Measurements from ENCODE around the gene RRM2.

RRM2 gene

GRCh38 chr2:10122500-10123280 is at the start of gene RRM2:
Gene RRM2, plus strand, starts transcription at chr2:10122739. Its CDS starts 60 bp downstream, at chr2:10122799.
- peak; percentile 98 for DNase-seq (ENCODE audit: low spot score)

- no peak for DNase-seq (ENCODE audit: low spot score)
These were observed 48.8 kb upstream of the RRM2 start for GRCh38 chr2:10073706-10074105.

- DNase-seq (ENCODE audit: low spot score) = no peak
These were observed 47.4 kb upstream of the RRM2 start for GRCh38 chr2:10075101-10075500.

GRCh38 chr2:10075571-10076209 is 46.8 kb upstream of the RRM2 start:
- no peak for DNase-seq (ENCODE audit: low spot score)

GRCh38 chr2:10076511-10076910 is 46.0 kb upstream of the RRM2 start:
- no peak for DNase-seq (ENCODE audit: low spot score)

GRCh38 chr2:10076988-10077527 is 45.5 kb upstream of the RRM2 start:
- DNase-seq (ENCODE audit: low spot score) = no peak

GRCh38 chr2:10078001-10078400 is 44.5 kb upstream of the RRM2 start:
- no peak for DNase-seq (ENCODE audit: low spot score)

- no peak for DNase-seq (ENCODE audit: low spot score)
These were observed 43.8 kb upstream of the RRM2 start for GRCh38 chr2:10078704-10079265.

GRCh38 chr2:10079266-10079869 is 43.2 kb upstream of the RRM2 start:
- peak; percentile 82 for DNase-seq (ENCODE audit: low spot score)

GRCh38 chr2:10079870-10080535 is 42.5 kb upstream of the RRM2 start, which contains the start of gene CYS1:
Gene CYS1, minus strand, starts transcription at chr2:10080411. Its CDS starts 188 bp downstream, at chr2:10080223.
- peak; percentile 59 for DNase-seq (ENCODE audit: low spot score)

- DNase-seq (ENCODE audit: low spot score) = no peak
These were observed 41.8 kb upstream of the RRM2 start for GRCh38 chr2:10080536-10081304.

GRCh38 chr2:10083046-10083445 is 39.5 kb upstream of the RRM2 start:
- no peak for DNase-seq (ENCODE audit: low spot score)

- DNase-seq (ENCODE audit: low spot score) = no peak
These were observed 38.8 kb upstream of the RRM2 start for GRCh38 chr2:10083692-10084211.

- DNase-seq (ENCODE audit: low spot score) = no peak
These were observed 38.2 kb upstream of the RRM2 start for GRCh38 chr2:10084223-10084865.

- no peak for DNase-seq (ENCODE audit: low spot score)
These were observed 37.4 kb upstream of the RRM2 start for GRCh38 chr2:10085043-10085667.

- DNase-seq (ENCODE audit: low spot score) = no peak
These were observed 36.9 kb upstream of the RRM2 start for GRCh38 chr2:10085668-10086059.

GRCh38 chr2:10086950-10087349 is 35.6 kb upstream of the RRM2 start:
- DNase-seq (ENCODE audit: low spot score) = no peak

- DNase-seq (ENCODE audit: low spot score) = no peak
These were observed 35.2 kb upstream of the RRM2 start for GRCh38 chr2:10087360-10087759.

GRCh38 chr2:10089565-10090190 is 32.9 kb upstream of the RRM2 start:
- no peak for DNase-seq (ENCODE audit: low spot score)

Data from AG08395 (cell line).